K562 (cell line): ENCODE measurements around the gene CSF2. TPM values are rescaled to one million over a fixed set of nuclear protein-coding genes. Genes with fewer than 3 reads are reported as not detected.
A peak's percentile ranks its signal among the peaks of the same experiment; 100 is the strongest.

Source experiments
- CEBPG ChIP-seq, 3 experiments: fragments of 200-800 bp in 1 of 3; sonication (Bioruptor generic) in 1 of 3; sonication (generic) in 1 of 3; formaldehyde crosslinking in 1 of 3; IDR thresholded peaks in 2 of 3; conservative IDR thresholded peaks in 1 of 3; 2 replicates each; pipeline versions ENCODE4 v1.6.1 to v1.8.0; 2016 to 2022; ENCODE audit warnings: missing compliant biosample characterization in 2 of 3, missing genetic modification characterization in 2 of 3, mild to moderate bottlenecking in 1 of 3, missing genetic modification reagents in 1 of 3
- MEF2D ChIP-seq: conservative IDR thresholded peaks from 2 replicates; pipeline ENCODE4 v1.6.1; 2016; ENCODE audit warnings: low read depth, missing genetic modification characterization, missing compliant biosample characterization
- MTA3 ChIP-seq: fragments of 450-650 bp; formaldehyde crosslinking; IDR thresholded peaks from 2 replicates; pipeline ENCODE4 v1.6.1; 2017; ENCODE audit warnings: mild to moderate bottlenecking, borderline replicate concordance
- RB1 ChIP-seq: fragments of 450-650 bp; IDR thresholded peaks from 2 replicates; pipeline ENCODE4 v1.6.1; 2017; ENCODE audit warnings: low read depth, mild to moderate bottlenecking
- SMC3 ChIP-seq: conservative IDR thresholded peaks from 2 replicates; pipeline ENCODE4 v1.6.1; 2011; ENCODE audit warnings: low read depth, low read length, improper control_type of control experiment; ENCODE audit not compliant: insufficient read depth
- TBL1XR1 ChIP-seq, 2 experiments: IDR thresholded peaks; 2 replicates each; pipeline ENCODE4 v1.6.1; 2012; ENCODE audit warnings: improper control_type of control experiment in 2 of 2, low read length in 2 of 2, mild to moderate bottlenecking in 1 of 2
- TEAD4 ChIP-seq, 2 experiments: sonication (generic) in 1 of 2; formaldehyde crosslinking in 1 of 2; IDR thresholded peaks; 2 replicates each; pipeline versions ENCODE4 v1.6.1 to v1.8.0; 2012 to 2022; ENCODE audit warnings: borderline replicate concordance in 1 of 2, inconsistent platforms in 1 of 2, low read length in 1 of 2, mild to moderate bottlenecking in 1 of 2, missing genetic modification reagents in 1 of 2
- TRIM24 ChIP-seq, 2 experiments: fragments of 450-650 bp; IDR thresholded peaks; 2 replicates each; pipeline ENCODE4 v1.6.1; 2016
- ZNF184 ChIP-seq: sonication (generic); formaldehyde crosslinking; IDR thresholded peaks from 2 replicates; pipeline ENCODE4 v1.5.0; 2020; ENCODE audit warnings: missing genetic modification reagents
- ZNF384 ChIP-seq: IDR thresholded peaks from 2 replicates; pipeline ENCODE4 v1.6.1; 2012; ENCODE audit warnings: low read depth, low read length, improper control_type of control experiment
- polyA plus RNA-seq, 8 experiments: library from polyadenylated mRNA; depleted of rRNA in 4 of 8; stranded (reverse) in 5 of 8; unstranded in 3 of 8; fragments of >200 nt; fragmentation: Nextera tagmentation in 2 of 8; fragmentation: Illumina TruSeq in 1 of 8; extraction: Ambion mirVana in 2 of 8; extraction: Trizol in 1 of 8; gene quantifications; 2 replicates each; pipeline versions ENCODE4 v1.2.1 to v1.2.3, GENCODE V29; 2011 to 2014; ENCODE audit warnings: inconsistent platforms in 1 of 8, missing spikeins in 1 of 8
- total RNA-seq, 7 experiments: library from RNA; depleted of rRNA in 6 of 7; stranded (reverse); fragments of >200 nt in 6 of 7; fragmentation: Illumina TruSeq in 2 of 7; extraction: Trizol in 2 of 7; gene quantifications; 2 replicates each; pipeline versions ENCODE4 v1.2.1 to v1.2.3, GENCODE V29; 2011 to 2021; ENCODE audit warnings: low replicate concordance in 1 of 7
- TF ChIP-seq, protein P1 (sequence below): fragments of 450-650 bp; IDR thresholded peaks from 2 replicates; pipeline ENCODE4 v1.6.1; 2017; ENCODE audit warnings: mild to moderate bottlenecking, moderate library complexity
- TF ChIP-seq, protein P2 (sequence below): sonication (generic); IDR thresholded peaks from 2 replicates; pipeline ENCODE4 v1.6.1; 2016
- TF ChIP-seq, protein P3 (sequence below), 2 experiments: fragments of 150-350 bp in 1 of 2; IDR thresholded peaks; 2 replicates each; pipeline ENCODE4 v1.6.1; 2012 to 2016; ENCODE audit warnings: low read depth in 2 of 2, low read length in 2 of 2, mild to moderate bottlenecking in 1 of 2, moderate library complexity in 1 of 2
- TF ChIP-seq, protein P4 (sequence below): fragments of 250-450 bp; sonication (Bioruptor Pico); IDR thresholded peaks from 2 replicates; pipeline ENCODE4 v1.5.0; 2020; ENCODE audit warnings: mild to moderate bottlenecking, borderline replicate concordance
- TF ChIP-seq, protein P5 (sequence below): fragments of 450-650 bp; formaldehyde crosslinking; IDR thresholded peaks from 2 replicates; pipeline ENCODE4 v1.4.0; 2022; ENCODE audit warnings: missing genetic modification characterization

Gene CSF2
- total and polyA plus RNA-seq, 9 of the 15 experiments (the other 6 are each of a cell fraction or from before 2014, with no cell fraction given): 0.25 to 0.29 TPM; not detected in 7

DNA sequence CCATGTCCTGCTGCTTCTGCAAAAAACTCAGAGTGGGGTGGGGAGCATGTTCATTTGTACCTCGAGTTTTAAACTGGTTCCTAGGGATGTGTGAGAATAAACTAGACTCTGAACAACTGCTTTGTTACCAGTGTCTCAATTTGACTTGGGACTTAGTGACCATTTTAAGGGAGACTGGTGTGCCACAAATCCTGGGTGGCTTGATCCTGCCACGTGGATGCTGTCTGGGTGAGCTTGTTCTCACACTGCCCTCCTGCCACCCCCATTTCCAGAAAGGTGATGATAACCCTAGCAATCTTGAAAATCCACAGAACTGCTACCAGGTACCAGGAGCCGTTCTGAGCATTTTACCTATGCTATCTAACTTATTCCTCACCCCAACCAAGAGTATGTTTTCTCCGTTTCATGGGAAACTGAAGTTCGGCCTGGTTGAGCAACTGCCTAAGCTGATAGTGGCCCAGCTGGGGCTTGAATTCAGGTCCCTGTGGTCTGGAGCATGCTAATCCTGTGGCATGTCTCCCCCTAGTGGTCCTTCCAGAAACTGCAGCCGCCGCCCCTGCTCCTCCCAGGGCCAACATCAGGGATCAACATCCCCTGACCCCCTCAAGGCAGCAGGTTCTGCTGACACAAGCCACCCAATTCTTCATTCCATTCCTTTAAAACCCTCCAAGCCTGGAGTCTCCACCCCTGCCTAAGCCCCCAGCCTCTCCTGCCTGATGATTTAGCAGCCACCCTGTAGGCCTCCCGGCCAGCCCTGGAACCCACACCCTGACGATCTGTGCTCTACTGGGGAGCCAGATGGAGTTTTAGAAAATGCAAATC, 10.3 kb upstream of the CSF2 start (continued):
- TF ChIP-seq, protein P1, sequence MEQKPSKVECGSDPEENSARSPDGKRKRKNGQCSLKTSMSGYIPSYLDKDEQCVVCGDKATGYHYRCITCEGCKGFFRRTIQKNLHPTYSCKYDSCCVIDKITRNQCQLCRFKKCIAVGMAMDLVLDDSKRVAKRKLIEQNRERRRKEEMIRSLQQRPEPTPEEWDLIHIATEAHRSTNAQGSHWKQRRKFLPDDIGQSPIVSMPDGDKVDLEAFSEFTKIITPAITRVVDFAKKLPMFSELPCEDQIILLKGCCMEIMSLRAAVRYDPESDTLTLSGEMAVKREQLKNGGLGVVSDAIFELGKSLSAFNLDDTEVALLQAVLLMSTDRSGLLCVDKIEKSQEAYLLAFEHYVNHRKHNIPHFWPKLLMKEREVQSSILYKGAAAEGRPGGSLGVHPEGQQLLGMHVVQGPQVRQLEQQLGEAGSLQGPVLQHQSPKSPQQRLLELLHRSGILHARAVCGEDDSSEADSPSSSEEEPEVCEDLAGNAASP: no peak
- TF ChIP-seq, protein P2, sequence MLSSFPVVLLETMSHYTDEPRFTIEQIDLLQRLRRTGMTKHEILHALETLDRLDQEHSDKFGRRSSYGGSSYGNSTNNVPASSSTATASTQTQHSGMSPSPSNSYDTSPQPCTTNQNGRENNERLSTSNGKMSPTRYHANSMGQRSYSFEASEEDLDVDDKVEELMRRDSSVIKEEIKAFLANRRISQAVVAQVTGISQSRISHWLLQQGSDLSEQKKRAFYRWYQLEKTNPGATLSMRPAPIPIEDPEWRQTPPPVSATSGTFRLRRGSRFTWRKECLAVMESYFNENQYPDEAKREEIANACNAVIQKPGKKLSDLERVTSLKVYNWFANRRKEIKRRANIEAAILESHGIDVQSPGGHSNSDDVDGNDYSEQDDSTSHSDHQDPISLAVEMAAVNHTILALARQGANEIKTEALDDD: no peak
- 0 out of 2 replicates have a peak, but pooled peaks have one; percentile 47 for TF ChIP-seq RB1
- 0 out of 2 replicates have a peak, but pooled peaks have one; percentile 24 for TF ChIP-seq TEAD4 (IDR thresholded peaks at IDR 0.05; ENCODE audit: low read length)
- TF ChIP-seq TEAD4 (CRISPR knock-in tag; IDR thresholded peaks at IDR 0.05; ENCODE audit: borderline replicate concordance): no peak
- peak; percentile 91 for TF ChIP-seq SMC3
- TF ChIP-seq, protein P3, sequence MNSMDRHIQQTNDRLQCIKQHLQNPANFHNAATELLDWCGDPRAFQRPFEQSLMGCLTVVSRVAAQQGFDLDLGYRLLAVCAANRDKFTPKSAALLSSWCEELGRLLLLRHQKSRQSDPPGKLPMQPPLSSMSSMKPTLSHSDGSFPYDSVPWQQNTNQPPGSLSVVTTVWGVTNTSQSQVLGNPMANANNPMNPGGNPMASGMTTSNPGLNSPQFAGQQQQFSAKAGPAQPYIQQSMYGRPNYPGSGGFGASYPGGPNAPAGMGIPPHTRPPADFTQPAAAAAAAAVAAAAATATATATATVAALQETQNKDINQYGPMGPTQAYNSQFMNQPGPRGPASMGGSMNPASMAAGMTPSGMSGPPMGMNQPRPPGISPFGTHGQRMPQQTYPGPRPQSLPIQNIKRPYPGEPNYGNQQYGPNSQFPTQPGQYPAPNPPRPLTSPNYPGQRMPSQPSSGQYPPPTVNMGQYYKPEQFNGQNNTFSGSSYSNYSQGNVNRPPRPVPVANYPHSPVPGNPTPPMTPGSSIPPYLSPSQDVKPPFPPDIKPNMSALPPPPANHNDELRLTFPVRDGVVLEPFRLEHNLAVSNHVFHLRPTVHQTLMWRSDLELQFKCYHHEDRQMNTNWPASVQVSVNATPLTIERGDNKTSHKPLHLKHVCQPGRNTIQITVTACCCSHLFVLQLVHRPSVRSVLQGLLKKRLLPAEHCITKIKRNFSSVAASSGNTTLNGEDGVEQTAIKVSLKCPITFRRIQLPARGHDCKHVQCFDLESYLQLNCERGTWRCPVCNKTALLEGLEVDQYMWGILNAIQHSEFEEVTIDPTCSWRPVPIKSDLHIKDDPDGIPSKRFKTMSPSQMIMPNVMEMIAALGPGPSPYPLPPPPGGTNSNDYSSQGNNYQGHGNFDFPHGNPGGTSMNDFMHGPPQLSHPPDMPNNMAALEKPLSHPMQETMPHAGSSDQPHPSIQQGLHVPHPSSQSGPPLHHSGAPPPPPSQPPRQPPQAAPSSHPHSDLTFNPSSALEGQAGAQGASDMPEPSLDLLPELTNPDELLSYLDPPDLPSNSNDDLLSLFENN (IDR thresholded peaks at IDR 0.05; ENCODE audit: low read depth in 2 of 2, low read length in 2 of 2): peak in 1 of 2 experiments; percentile 40; a peak in 1 of 4 replicates
- TF ChIP-seq TBL1XR1 (IDR thresholded peaks at IDR 0.05; ENCODE audit: low read length in 2 of 2): 0 out of 4 replicates have a peak, but pooled peaks of 1 of the 2 experiments have one; percentile 30
- TF ChIP-seq ZNF384: 0 out of 2 replicates have a peak, but pooled peaks have one; percentile 30
- TF ChIP-seq, protein P4, sequence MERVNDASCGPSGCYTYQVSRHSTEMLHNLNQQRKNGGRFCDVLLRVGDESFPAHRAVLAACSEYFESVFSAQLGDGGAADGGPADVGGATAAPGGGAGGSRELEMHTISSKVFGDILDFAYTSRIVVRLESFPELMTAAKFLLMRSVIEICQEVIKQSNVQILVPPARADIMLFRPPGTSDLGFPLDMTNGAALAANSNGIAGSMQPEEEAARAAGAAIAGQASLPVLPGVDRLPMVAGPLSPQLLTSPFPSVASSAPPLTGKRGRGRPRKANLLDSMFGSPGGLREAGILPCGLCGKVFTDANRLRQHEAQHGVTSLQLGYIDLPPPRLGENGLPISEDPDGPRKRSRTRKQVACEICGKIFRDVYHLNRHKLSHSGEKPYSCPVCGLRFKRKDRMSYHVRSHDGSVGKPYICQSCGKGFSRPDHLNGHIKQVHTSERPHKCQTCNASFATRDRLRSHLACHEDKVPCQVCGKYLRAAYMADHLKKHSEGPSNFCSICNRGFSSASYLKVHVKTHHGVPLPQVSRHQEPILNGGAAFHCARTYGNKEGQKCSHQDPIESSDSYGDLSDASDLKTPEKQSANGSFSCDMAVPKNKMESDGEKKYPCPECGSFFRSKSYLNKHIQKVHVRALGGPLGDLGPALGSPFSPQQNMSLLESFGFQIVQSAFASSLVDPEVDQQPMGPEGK: no peak
- 0 out of 4 replicates have a peak, but pooled peaks of 1 of the 2 experiments have one; percentile 29 for TF ChIP-seq TRIM24 (IDR thresholded peaks at IDR 0.05)
- TF ChIP-seq ZNF184 (CRISPR knock-in tag): no peak
- TF ChIP-seq, protein P5, sequence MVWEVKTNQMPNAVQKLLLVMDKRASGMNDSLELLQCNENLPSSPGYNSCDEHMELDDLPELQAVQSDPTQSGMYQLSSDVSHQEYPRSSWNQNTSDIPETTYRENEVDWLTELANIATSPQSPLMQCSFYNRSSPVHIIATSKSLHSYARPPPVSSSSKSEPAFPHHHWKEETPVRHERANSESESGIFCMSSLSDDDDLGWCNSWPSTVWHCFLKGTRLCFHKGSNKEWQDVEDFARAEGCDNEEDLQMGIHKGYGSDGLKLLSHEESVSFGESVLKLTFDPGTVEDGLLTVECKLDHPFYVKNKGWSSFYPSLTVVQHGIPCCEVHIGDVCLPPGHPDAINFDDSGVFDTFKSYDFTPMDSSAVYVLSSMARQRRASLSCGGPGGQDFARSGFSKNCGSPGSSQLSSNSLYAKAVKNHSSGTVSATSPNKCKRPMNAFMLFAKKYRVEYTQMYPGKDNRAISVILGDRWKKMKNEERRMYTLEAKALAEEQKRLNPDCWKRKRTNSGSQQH (CRISPR knock-in tag): no peak
- peak; percentile 77 for TF ChIP-seq CEBPG (CRISPR knock-in tag; IDR thresholded peaks at IDR 0.05)
- TF ChIP-seq CEBPG (tag; conservative IDR thresholded peaks at IDR 0.05 in 1 of 2, IDR thresholded peaks at IDR 0.05 in 1 of 2): peak in 1 of 2 experiments; percentile 28; a peak in 1 of 4 replicates
- TF ChIP-seq MEF2D: no peak
- TF ChIP-seq MTA3: peak; percentile 38; the same call in 1 of the 2 replicates
